Activated CD8-positive, alpha-beta T cell treated with anti-CD3 and anti-CD28 coated beads for 36 hours (primary cell): ENCODE measurements around the gene CXCL1. TPM values are rescaled to one million over a fixed set of nuclear protein-coding genes. Genes with fewer than 3 reads are reported as not detected.

Experiments used
- ATAC-seq: fragments of 200-7000 bp; cut with Tn5 transposase; one replicate; pipeline ENCODE4 v1.10.0; 2021; ENCODE audit warnings: mild to moderate bottlenecking, moderate library complexity
- CTCF ChIA-PET: fragments of 350-600 bp; sonication (Branson Sonifier 250); formaldehyde crosslinking; loops from one replicate; lab custom pipeline; 2021; ENCODE audit warnings: antibody characterized with exemption; lab: Charles Lee
- POLR2A ChIA-PET: fragments of 350-600 bp; sonication (Branson Sonifier 250); formaldehyde crosslinking; loops from one replicate; lab custom pipeline; 2021; ENCODE audit warnings: antibody characterized with exemption; lab: Charles Lee
- DNase-seq: peaks from one replicate; pipeline ENCODE4 v3.0.0-alpha.2; 2020
- H3K27ac Mint-ChIP-seq: one replicate; pipeline ENCODE4 v1.8.0; 2021; ENCODE audit warnings: mild to moderate bottlenecking, mixed read lengths
- H3K27me3 Mint-ChIP-seq: one replicate; pipeline ENCODE4 v1.8.0; 2021; ENCODE audit warnings: mixed read lengths
- H3K36me3 Mint-ChIP-seq: one replicate; pipeline ENCODE4 v1.8.0; 2021; ENCODE audit warnings: low read depth, mixed read lengths
- H3K4me1 Mint-ChIP-seq: one replicate; pipeline ENCODE4 v1.8.0; 2021; ENCODE audit warnings: low read depth, mixed read lengths
- H3K4me3 Mint-ChIP-seq: one replicate; pipeline ENCODE4 v1.8.0; 2021; ENCODE audit warnings: mild to moderate bottlenecking, moderate library complexity, mixed read lengths
- H3K9me3 Mint-ChIP-seq: one replicate; pipeline ENCODE4 v1.8.0; 2021; ENCODE audit warnings: mixed read lengths
- intact Hi-C: fragments of 100-400 bp; cut with micrococcal nuclease; formaldehyde crosslinking; loops from one replicate; pipeline ENCODE4 v1.10.0; 2022
- total RNA-seq, 2 experiments: library from RNA; stranded (reverse); gene quantifications; one replicate each; pipeline ENCODE4 v1.2.3, GENCODE V29; 2021
- TF ChIP-seq, protein P1 (sequence below): fragments of 200-600 bp; IDR thresholded peaks from one replicate; pipeline ENCODE4 v1.8.0; 2022; ENCODE audit warnings: antibody characterized with exemption, mild to moderate bottlenecking

Gene CXCL1
- total RNA-seq, 2 experiments from 2014 or later: not detected

DNA sequence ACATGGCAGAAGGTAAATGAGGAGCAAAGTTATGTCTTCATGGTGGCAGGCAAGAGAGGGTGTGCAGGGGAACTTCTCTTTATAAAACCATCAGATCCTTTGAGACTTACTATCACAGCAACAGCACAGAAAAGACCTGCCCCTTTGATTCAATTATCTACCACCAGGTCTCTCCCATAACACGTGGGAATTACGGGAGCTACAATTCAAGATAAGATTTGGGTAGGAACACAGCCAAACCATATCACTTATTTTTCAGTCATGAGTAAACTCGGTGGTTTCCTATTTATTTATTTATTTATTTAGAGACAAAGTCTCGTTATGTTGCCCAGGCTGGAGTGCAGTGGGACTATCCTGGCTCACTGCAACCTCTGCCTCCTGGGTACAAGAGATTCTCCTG, 22.1 kb downstream of the CXCL1 start:
- Mint-ChIP-seq H3K9me3 (no peaks in the 10 kb centered on the region), H3K27me3 (no peaks in the 10 kb centered on the region), H3K36me3 (no peaks in the 10 kb centered on the region), H3K4me1 (no peaks in the 10 kb centered on the region), H3K4me3 (no peak overlapping the region), H3K27ac (no peak overlapping the region)
- no peak for DNase-seq
- TF ChIP-seq, protein P1, sequence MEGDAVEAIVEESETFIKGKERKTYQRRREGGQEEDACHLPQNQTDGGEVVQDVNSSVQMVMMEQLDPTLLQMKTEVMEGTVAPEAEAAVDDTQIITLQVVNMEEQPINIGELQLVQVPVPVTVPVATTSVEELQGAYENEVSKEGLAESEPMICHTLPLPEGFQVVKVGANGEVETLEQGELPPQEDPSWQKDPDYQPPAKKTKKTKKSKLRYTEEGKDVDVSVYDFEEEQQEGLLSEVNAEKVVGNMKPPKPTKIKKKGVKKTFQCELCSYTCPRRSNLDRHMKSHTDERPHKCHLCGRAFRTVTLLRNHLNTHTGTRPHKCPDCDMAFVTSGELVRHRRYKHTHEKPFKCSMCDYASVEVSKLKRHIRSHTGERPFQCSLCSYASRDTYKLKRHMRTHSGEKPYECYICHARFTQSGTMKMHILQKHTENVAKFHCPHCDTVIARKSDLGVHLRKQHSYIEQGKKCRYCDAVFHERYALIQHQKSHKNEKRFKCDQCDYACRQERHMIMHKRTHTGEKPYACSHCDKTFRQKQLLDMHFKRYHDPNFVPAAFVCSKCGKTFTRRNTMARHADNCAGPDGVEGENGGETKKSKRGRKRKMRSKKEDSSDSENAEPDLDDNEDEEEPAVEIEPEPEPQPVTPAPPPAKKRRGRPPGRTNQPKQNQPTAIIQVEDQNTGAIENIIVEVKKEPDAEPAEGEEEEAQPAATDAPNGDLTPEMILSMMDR: no peak
- ChIA-PET CTCF (no interaction called here), POLR2A (no interaction called here)
- intact Hi-C loops: no loop called here
- ATAC-seq: no peak

DNA sequence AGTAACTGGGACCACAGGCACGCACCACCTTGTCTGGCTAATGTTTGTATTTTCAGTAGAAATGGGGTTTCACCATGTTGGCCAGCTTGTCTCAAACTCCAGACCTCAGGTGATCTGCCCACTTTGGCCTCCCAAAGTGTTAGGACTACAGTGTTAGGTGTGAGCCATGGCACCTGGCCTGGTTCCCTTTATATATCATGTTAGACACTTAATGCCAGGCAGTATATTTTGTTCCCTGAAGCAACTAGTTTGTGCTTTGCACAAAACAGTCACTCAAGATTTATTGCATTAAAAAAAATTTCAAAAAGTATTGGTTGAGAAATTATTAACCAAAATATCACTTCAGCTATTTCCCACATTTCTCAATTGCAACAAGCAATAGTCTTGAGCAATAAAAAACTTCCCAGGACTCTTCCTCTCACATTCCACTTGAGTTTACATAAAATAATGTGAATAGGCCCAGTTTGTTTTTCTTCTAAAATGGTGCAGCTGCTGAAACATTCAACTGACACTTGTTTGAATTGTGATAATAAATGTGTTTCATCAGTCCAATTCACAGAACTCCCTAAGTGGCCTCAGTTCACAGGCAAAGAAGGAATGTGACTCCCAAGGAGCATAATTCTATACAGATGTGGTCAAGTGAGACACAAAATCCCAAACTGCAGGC, 22.7 kb downstream of the CXCL1 start:
- TF ChIP-seq, protein P1: no peak
- intact Hi-C loops: no loop called here
- Mint-ChIP-seq H3K27me3 (no peaks in the 10 kb centered on the region), H3K9me3 (no peaks in the 10 kb centered on the region), H3K4me1 (no peaks in the 10 kb centered on the region), H3K27ac (no peak overlapping the region), H3K36me3 (no peaks in the 10 kb centered on the region), H3K4me3 (no peak overlapping the region)
- ChIA-PET CTCF (no interaction called here), POLR2A (no interaction called here)
- DNase-seq (no peak), ATAC-seq (no peak)

DNA sequence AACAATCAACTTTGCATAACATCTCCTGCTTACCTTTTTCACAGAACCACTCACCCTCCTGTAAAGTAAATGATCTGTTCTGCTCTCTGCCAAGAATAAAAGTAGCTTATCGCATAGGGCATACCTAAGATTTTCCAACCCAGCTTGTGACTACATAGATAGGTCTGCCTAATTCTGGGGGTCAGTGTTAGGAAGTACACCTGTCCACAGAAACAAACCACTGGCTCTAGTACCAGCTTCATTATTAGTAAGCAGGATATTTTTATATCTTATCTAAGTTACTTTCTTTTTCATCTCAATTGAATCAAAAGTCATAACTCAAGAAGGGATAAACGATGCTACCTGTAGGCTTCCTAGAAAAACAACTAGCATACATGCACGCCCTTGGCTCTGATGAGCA, 23.8 kb downstream of the CXCL1 start:
- no peak overlapping the region for H3K4me3 Mint-ChIP-seq
- DNase-seq: no peak
- no peaks in the 10 kb centered on the region for H3K9me3 Mint-ChIP-seq
- intact Hi-C loops: no loop called here
- H3K27ac Mint-ChIP-seq: no peak overlapping the region
- TF ChIP-seq, protein P1: no peak
- no peaks in the 10 kb centered on the region for H3K36me3 Mint-ChIP-seq
- ATAC-seq: no peak
- H3K27me3 Mint-ChIP-seq: no peaks in the 10 kb centered on the region
- CTCF ChIA-PET: no interaction called here
- no peaks in the 10 kb centered on the region for H3K4me1 Mint-ChIP-seq
- POLR2A ChIA-PET: no interaction called here

DNA sequence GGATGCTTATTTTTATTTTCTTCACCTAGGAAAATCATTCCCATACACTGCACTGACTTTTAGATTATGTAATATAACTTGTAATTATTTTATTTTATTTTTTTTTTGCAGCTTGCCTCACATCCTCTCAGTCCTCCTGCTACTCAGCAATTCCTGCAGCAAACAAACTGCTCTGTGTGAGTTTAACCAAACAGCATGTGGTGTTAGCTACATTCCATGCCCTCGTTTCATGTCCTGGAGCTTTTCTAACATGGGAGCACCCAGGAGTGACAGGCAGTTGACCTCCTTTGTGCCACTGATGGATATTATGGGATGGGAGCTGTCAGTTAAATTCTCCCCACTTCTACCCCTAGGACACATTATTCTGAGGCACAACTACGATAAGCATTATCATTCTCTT, 24.8 kb downstream of the CXCL1 start:
- no peaks in the 10 kb centered on the region for H3K36me3 Mint-ChIP-seq
- intact Hi-C loops: no loop called here
- no peak for ATAC-seq
- ChIA-PET POLR2A (no interaction called here), CTCF (no interaction called here)
- H3K9me3 Mint-ChIP-seq: no peaks in the 10 kb centered on the region
- TF ChIP-seq, protein P1: no peak
- H3K27ac Mint-ChIP-seq: no peak overlapping the region
- H3K4me3 Mint-ChIP-seq: no peak overlapping the region
- DNase-seq: no peak
- H3K4me1 Mint-ChIP-seq: no peaks in the 10 kb centered on the region
- H3K27me3 Mint-ChIP-seq: no peaks in the 10 kb centered on the region

DNA sequence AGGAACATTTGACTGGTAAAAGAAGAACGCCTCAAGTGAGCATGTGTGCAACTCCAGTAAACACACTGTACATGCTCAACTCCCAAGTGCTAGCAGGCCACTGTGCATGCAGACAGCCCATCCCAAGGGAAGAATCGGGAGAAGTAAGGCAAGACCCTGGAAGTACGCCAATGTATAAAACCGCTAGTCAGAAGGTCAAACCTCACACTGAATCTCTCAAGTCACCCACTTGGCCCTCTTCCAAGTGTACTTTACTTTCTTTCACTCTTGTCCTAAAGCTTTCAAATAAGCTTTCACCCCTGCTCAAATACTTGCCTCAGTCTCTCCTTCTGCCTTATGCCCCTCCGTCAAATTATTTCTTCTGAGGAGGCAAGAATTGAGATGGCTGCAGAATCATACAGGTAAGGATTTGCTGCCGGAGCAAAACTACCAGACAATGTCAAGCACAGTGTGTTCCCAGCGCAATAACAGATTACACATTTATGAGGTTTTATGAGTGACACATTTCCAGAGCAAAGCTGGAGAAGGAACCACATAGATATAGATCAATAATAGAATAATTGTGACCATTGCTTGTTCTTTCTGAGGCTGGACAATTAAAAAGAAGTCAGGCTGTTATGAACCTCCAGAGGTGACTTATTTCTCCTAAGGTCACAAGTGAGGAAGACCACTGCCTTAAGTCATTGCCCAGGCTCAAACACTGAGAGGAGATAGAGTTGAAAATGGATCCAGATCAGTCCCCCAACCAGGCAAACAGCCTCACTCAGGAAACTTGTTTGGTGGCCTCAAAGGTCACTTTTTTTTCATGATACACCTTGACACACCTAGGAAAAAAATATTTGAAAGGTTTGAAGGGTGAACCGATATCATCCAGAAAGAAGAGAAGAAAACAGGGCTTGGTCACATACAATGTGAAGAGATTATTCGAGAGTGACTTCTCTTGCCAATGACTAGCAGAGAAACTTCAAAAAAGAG, 26.3 kb downstream of the CXCL1 start:
- no peaks in the 10 kb centered on the region for H3K4me1 Mint-ChIP-seq
- intact Hi-C loops: no loop called here
- TF ChIP-seq, protein P1: no peak
- H3K36me3 Mint-ChIP-seq: no peaks in the 10 kb centered on the region
- CTCF ChIA-PET: no interaction called here
- no peak overlapping the region for H3K4me3 Mint-ChIP-seq
- H3K27ac Mint-ChIP-seq: no peak overlapping the region
- POLR2A ChIA-PET: no interaction called here
- H3K9me3 Mint-ChIP-seq: no peaks in the 10 kb centered on the region
- ATAC-seq (no peak), DNase-seq (no peak)
- no peaks in the 10 kb centered on the region for H3K27me3 Mint-ChIP-seq
